Stimulated activated CD4-positive, alpha-beta T cell treated with anti-CD3 and anti-CD28 coated beads, Interleukin-15, amount 100 ng/mL, for 24 hours (primary cell): ENCODE data around the gene DPH2.

ENCODE experiments used
- DNase-seq: peaks from one replicate; pipeline ENCODE4 v3.0.0-alpha.2; 2020

DPH2 gene

GRCh38 chr1:43969746-43970466 is at the start of gene DPH2:
DPH2 (plus strand) TSS chr1:43970010; CDS start chr1:43970176, 166 bp downstream.
- peak; percentile 98 for DNase-seq

GRCh38 chr1:43921022-43921421 is 48.8 kb upstream of the DPH2 start:
- DNase-seq = no peak

GRCh38 chr1:43924516-43924915 is 45.3 kb upstream of the DPH2 start:
- DNase-seq = no peak

- DNase-seq = no peak
Measured at GRCh38 chr1:43925846-43926245, 44.0 kb upstream of the DPH2 start.

GRCh38 chr1:43930168-43930948 is 39.5 kb upstream of the DPH2 start:
- peak; percentile 43 for DNase-seq

GRCh38 chr1:43930949-43931275 is 38.9 kb upstream of the DPH2 start:
- DNase-seq = no peak

- DNase-seq = no peak
Measured at GRCh38 chr1:43931711-43932660, 37.8 kb upstream of the DPH2 start.

- no peak for DNase-seq
Measured at GRCh38 chr1:43932786-43933385, 36.9 kb upstream of the DPH2 start.

- DNase-seq = peak; percentile 36
Measured at GRCh38 chr1:43933386-43934100, 36.3 kb upstream of the DPH2 start, which contains the start of gene ARTN. ARTN (plus strand) TSS chr1:43933801; CDS start chr1:43935657, 1,856 bp downstream.

- DNase-seq = peak; percentile 75
Measured at GRCh38 chr1:43934101-43934985, 35.5 kb upstream of the DPH2 start.

GRCh38 chr1:43934986-43935324 is 34.9 kb upstream of the DPH2 start:
- DNase-seq = no peak

- no peak for DNase-seq
Measured at GRCh38 chr1:43935711-43936427, 33.9 kb upstream of the DPH2 start.

GRCh38 chr1:43936431-43937151 is 33.2 kb upstream of the DPH2 start:
- peak; percentile 37 for DNase-seq

- DNase-seq = no peak
Measured at GRCh38 chr1:43937179-43937865, 32.5 kb upstream of the DPH2 start.

- DNase-seq = no peak
Measured at GRCh38 chr1:43938383-43938782, 31.4 kb upstream of the DPH2 start.

GRCh38 chr1:43938892-43939587 is 30.8 kb upstream of the DPH2 start:
- DNase-seq = no peak

GRCh38 chr1:43942411-43942810 is 27.4 kb upstream of the DPH2 start:
- DNase-seq = no peak

- no peak for DNase-seq
Measured at GRCh38 chr1:43944860-43945259, 24.9 kb upstream of the DPH2 start.
